Measurements from ENCODE around the gene ZFAND6.

The ZFAND6 gene

GRCh38 chr15:80052597-80053304 lies 6.7 kb upstream of the ZFAND6 start:
- no peak for DNase-seq (ENCODE audit: low read depth)

GRCh38 chr15:80055933-80056332 lies 3.5 kb upstream of the ZFAND6 start:
- DNase-seq (ENCODE audit: low read depth), result no peak

DNA sequence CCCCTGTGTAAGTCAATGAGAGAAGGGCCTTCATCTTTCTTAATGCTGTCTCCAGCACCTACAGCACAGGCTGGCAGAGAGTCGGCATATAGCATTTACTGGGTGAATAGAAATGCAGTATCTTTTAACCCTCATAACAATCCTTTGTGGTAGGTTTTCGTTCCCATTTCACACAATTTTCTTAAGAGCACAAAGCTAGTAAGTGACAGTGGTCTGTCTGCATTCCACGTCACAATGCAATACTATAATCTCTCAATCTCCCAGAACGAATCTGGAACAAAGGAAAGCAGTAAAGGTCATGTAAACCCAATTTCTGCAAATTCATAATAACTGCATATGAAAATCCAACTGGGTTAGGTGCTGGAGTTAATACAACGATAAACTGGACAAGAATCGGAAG lies 1.4 kb upstream of the ZFAND6 start:
- DNase-seq (ENCODE audit: low read depth), result no peak

DNA sequence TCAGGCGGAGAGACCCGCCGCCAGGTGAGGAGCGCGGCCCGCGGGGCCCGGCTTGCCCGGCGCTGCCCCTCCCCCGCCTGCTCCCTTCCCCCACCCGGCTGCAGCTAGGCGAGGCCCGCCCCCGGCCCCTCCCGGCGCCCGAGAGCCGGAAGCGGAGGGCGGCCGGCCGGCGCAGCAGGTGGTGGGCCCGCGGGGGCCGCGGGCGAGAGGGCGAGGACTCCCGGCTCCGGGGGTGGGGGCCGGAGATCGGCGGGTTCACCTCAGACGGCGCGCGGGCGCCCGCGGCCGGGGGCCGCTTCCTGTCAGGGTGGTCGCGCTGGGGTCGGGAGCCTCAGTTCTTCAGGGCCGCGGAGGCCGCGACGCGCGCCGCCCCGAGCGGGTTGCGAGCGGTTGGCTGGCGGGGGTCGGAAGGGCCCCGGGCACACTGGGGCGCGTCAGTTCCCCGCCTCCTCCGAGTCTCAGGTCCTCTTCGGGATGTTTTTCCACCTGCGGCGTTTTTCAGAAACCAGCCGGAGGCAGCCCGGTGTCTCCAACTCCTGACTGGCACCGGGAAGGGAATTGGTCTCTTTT lies 395 bp downstream of the ZFAND6 start:
- DNase-seq (ENCODE audit: low read depth), result peak; percentile 29

- peak; percentile 67 for DNase-seq (ENCODE audit: low read depth)
These were observed 1.0 kb downstream of the ZFAND6 start for GRCh38 chr15:80060356-80061006.

- DNase-seq (ENCODE audit: low read depth), result peak; percentile 56
These were observed 2.1 kb downstream of the ZFAND6 start for GRCh38 chr15:80061582-80061981.

- no peak for DNase-seq (ENCODE audit: low read depth)
These were observed 7.4 kb downstream of the ZFAND6 start for GRCh38 chr15:80066912-80067311.

DNA sequence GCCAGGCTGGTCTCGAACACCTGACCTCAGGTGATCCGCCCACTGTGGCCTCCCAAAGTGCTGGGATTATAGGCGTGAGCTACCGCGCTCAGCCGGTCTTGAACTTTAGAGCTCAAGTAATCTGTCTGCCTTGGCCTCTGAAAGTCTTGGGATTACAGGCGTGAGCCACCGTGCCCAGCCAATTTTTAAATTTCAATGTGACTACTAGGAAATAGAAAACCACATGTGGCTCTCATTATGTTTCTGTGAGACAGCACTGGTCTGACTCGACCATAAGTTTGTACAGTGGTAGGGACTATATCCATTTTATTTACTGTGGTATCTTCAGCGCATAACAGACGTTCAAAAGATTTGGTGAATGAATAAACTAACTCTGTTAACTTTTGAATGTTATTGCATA lies 9.1 kb downstream of the ZFAND6 start:
- DNase-seq (ENCODE audit: low read depth), result peak; percentile 22

DNA sequence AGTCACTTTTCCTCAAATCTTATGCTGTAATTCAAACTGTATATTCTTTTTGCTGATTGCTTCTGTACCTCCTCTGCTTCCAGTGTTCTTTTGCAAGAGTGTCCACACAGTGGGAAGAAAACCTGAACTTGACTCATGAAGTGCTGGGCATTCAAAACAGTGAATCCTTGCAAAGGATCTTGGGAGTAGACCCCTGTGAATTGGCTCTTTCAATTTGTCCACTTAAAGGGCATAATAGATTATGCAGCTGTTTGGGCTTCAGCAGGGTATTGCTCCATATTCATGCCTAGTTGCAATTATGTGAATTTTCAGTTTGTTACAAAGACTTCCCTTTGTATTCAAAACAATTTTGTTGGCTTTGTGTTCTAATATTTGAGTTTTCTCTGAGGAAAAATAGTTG lies 11.4 kb downstream of the ZFAND6 start:
- DNase-seq (ENCODE audit: low read depth), result peak; percentile 51

DNA sequence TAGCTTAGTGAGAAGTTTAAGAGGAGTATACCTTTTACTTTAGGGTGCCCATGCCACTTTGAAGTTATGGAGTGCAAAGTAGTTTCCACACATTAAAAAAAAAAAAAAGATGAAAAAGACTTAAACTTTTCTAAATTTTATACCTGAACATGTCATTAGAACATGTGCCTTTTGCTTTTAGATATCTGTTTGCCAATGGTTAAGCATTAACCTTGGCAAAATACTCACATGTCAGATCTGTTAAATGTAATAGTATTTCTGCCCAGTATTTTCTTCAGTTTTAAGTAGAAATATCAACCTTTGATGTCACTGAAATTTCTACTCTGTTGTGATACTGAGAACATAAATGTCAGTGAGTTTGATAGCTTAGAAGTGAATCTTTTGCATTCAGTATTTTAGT lies 12.2 kb downstream of the ZFAND6 start:
- no peak for DNase-seq (ENCODE audit: low read depth)

GRCh38 chr15:80072285-80072994 lies 13.0 kb downstream of the ZFAND6 start:
- DNase-seq (ENCODE audit: low read depth), result peak; percentile 92

DNA sequence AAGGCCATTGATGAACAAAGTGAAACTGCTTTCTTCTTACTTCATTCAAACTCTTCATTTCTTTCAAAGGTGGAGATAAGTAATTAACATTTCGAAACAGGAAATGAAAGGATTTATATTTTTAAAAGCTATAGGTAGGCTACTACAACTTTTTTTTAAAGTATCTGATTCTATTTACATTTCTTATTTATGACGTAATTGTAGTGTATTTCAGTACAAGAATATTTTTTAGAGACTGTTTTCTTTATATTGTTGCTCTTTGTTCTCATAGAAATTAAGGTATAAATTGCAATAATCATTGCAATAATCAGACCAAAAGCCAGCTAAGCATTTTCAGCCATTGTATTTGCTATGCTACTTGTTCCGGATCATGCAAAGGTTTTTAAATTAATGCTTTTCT lies 13.7 kb downstream of the ZFAND6 start:
- DNase-seq (ENCODE audit: low read depth), result no peak

GRCh38 chr15:80076321-80077318 lies 17.1 kb downstream of the ZFAND6 start:
- no peak for DNase-seq (ENCODE audit: low read depth)

DNA sequence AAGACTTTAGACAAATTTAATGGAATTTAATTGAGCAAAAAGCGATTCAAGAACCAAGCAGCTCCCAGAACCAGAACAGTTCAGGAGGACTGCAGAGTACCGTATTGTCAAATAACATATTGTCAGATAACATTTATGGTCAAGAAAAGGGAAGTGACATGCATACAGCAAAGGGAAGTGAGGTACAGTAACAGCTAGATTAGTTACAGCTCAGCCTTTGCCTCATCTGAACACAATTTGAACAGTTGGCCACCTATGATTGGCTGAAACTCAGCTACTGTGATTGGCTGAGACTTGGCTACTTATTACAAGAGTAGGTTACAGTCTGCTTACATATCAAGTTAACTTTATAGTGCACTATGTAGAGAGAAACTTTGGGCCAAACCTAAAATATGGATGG lies 21.9 kb downstream of the ZFAND6 start:
- no peak for DNase-seq (ENCODE audit: low read depth)

DNA sequence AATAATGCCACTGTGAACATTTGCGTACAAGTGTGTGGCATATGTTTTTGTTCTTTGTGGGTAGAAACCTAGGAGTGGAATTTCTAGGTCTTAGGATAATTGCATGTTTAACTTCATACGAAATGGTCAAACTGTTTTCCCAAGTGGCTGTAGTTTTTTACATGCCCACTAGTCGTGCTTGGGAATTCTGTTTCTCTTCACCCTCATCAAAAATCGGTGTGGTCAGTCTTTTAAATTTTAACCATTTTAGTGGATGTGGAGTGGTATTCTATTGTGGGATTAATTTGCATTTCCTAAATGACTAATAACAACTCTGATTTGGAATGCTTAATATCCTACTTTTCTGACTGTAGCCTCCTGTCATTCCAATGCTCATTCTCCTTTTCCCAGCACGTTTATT lies 27.6 kb downstream of the ZFAND6 start:
- DNase-seq (ENCODE audit: low read depth), result no peak

GRCh38 chr15:80090041-80090440 lies 30.6 kb downstream of the ZFAND6 start:
- no peak for DNase-seq (ENCODE audit: low read depth)

DNA sequence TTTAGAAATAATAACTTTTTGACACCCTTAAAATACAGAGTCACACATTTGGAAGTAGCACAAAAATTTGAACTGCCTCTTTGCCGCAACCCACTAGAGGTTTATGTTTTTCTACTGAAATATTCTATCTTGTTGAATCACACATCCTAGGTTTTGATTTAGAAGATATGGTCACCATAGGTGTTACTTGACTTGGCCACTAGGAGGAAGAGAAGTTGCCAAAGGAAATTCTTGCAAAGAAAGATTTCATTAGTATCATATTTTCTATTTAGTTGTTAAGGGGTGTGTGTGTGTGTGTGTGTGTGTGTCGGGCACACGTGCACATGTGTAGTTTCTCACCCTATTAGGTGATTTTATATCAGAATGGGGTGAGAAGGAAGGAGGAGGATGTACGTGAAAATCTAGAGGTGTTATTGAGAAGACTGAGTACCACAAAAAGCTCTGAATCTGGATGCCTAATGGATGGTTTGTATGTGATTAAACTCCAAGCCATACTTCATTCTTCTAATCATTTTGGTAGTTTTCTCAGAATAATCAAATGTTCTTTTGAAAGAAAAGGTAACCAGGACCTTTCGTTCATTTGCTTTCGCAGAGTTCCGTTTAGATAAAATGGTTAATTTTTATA lies 31.5 kb downstream of the ZFAND6 start:
- peak; percentile 28 for DNase-seq (ENCODE audit: low read depth)

GRCh38 chr15:80093854-80094418 lies 34.5 kb downstream of the ZFAND6 start:
- peak; percentile 24 for DNase-seq (ENCODE audit: low read depth)

- DNase-seq (ENCODE audit: low read depth), result no peak
These were observed 36.0 kb downstream of the ZFAND6 start for GRCh38 chr15:80095511-80095910.

GRCh38 chr15:80095969-80096368 lies 36.5 kb downstream of the ZFAND6 start:
- no peak for DNase-seq (ENCODE audit: low read depth)

GRCh38 chr15:80098341-80098740 lies 38.9 kb downstream of the ZFAND6 start:
- DNase-seq (ENCODE audit: low read depth), result no peak

All from iris pigment epithelial cell (primary cell).